Left cardiac atrium (tissue), 2 donors: Measurements from ENCODE around the gene PTPDC1. TPM values are rescaled to one million over a fixed set of nuclear protein-coding genes. Genes with fewer than 3 reads are reported as not detected.

ENCODE experiments used
- total RNA-seq, 2 donors: library from RNA; stranded (reverse); fragmentation: NEBNext Ultra II Directional; extraction: Animal tissue kit (Norgen Biotek cat#: 25700); gene quantifications; one replicate each; pipeline ENCODE4 v1.2.1, GENCODE V29; 2021
- donor health status: DM: no; HTN: yes; CAD: no; lungs with severe emphysema.
- donor health status: DM: yes; HTN: yes; CAD: no.

Gene PTPDC1
- total RNA-seq, 2 donors from 2014 or later = 9.2 to 15.6 TPM

Other genes with a start within 250 kb of the PTPDC1 start
- not detected for gene BARX1, start 129.1 kb upstream of the PTPDC1 start, total RNA-seq
- gene ZNF169, start 174.8 kb downstream of the PTPDC1 start, total RNA-seq = 1 to 10 TPM; 1.6 to 3.1 TPM
- gene NUTM2F, start 244.2 kb downstream of the PTPDC1 start, total RNA-seq = not detected